Spleen (tissue), 11 donors: ENCODE data around the gene HDAC9. TPM values are rescaled to one million over a fixed set of nuclear protein-coding genes. Genes with fewer than 3 reads are reported as not detected.

Experiments
- DNase-seq: peaks from one replicate; pipeline ENCODE4 v3.0.0-alpha.2; 2020
- H3K27ac ChIP-seq, 8 donors: fragments of 200-600 bp; sonication (generic) in 7 of 8; 1 replicate in 4 of 8; 2 replicates in 4 of 8; pipeline versions ENCODE4 v1.5.0 to v1.8.0; 2016 to 2021; ENCODE audit warnings: inconsistent platforms in 4 of 8, mild to moderate bottlenecking in 4 of 8, moderate library complexity in 1 of 8
- H3K27me3 ChIP-seq, 7 donors: fragments of 200-600 bp; sonication (generic) in 6 of 7; replicated peaks in 1 of 7; 1 replicate in 4 of 7; 2 replicates in 3 of 7; pipeline versions ENCODE4 v1.5.0 to v1.8.0; 2016 to 2021; ENCODE audit warnings: inconsistent platforms in 3 of 7, mild to moderate bottlenecking in 1 of 7
- H3K36me3 ChIP-seq, 6 donors: fragments of 200-600 bp; sonication (generic) in 5 of 6; 1 replicate in 4 of 6; 2 replicates in 2 of 6; pipeline versions ENCODE4 v1.5.0 to v1.8.0; 2016 to 2021; ENCODE audit warnings: inconsistent platforms in 2 of 6
- H3K4me1 ChIP-seq, 6 donors: fragments of 200-600 bp; sonication (generic) in 5 of 6; 1 replicate in 3 of 6; 2 replicates in 3 of 6; pipeline versions ENCODE4 v1.5.0 to v1.8.0; 2016 to 2021; ENCODE audit warnings: inconsistent platforms in 3 of 6
- H3K4me3 ChIP-seq, 8 donors: fragments of 200-600 bp; sonication (generic) in 7 of 8; 1 replicate in 4 of 8; 2 replicates in 4 of 8; pipeline versions ENCODE4 v1.5.0 to v1.8.0; 2016 to 2021; ENCODE audit warnings: inconsistent platforms in 4 of 8, mild to moderate bottlenecking in 4 of 8, moderate library complexity in 2 of 8
- H3K9me3 ChIP-seq, 8 donors: fragments of 200-600 bp; sonication (generic) in 7 of 8; 1 replicate in 4 of 8; 2 replicates in 4 of 8; pipeline versions ENCODE4 v1.5.0 to v1.8.0; 2016 to 2021; ENCODE audit warnings: inconsistent platforms in 4 of 8
- POLR2A ChIP-seq, 3 donors: fragments of 450-650 bp; IDR thresholded peaks; one replicate each; pipeline ENCODE4 v1.5.1; 2017; ENCODE audit warnings: antibody characterized with exemption in 3 of 3, mild to moderate bottlenecking in 1 of 3
- POLR2AphosphoS5 ChIP-seq, 3 donors: sonication (generic); formaldehyde crosslinking; IDR thresholded peaks; one replicate each; pipeline ENCODE4 v1.5.1; 2017; ENCODE audit warnings: antibody characterized with exemption in 3 of 3
- WGBS, 5 donors: extraction: QIAGEN DNeasy Blood & Tissue Kit in 3 of 5; methylation state at CpG; one replicate each; pipeline versions ENCODE4 v1.1.5 to v1.1.7; 2013 to 2018; 5-methylcytosine and 5-hydroxymethylcytosine counted together
- intact Hi-C: fragments of 100-400 bp; cut with DNase I; formaldehyde crosslinking; loops from one replicate; pipeline ENCODE4 v1.15.0; 2023; ENCODE audit warnings: low total_unique reads
- polyA plus RNA-seq, 3 donors: library from polyadenylated mRNA; stranded (reverse); fragments of 200-250 nt; gene quantifications; one replicate each; pipeline ENCODE4 v1.2.1, GENCODE V29; 2013
- total RNA-seq, 7 donors: library from RNA; depleted of rRNA in 3 of 7; stranded (reverse); fragments of >200 nt in 3 of 7; fragmentation: NEBNext Ultra II Directional in 4 of 7; extraction: Animal tissue kit (Norgen Biotek cat#: 25700) in 4 of 7; gene quantifications; one replicate each; pipeline versions ENCODE4 v1.1.0 to v1.2.1, GENCODE V29; 2016 to 2021
- TF ChIP-seq, protein P1 (sequence below), 11 experiments: fragments of 200-600 bp in 7 of 11; fragments of 450-650 bp in 4 of 11; sonication (generic) in 4 of 11; IDR thresholded peaks in 8 of 11; conservative IDR thresholded peaks in 3 of 11; 1 replicate in 7 of 11; 2 replicates in 4 of 11; pipeline versions ENCODE4 v1.4.0 to v1.8.0; 2016 to 2021; ENCODE audit warnings: antibody characterized with exemption in 11 of 11, inconsistent platforms in 4 of 11, mild to moderate bottlenecking in 1 of 11
- donor health status: healthy with polysubstance abuse.
- donor health status: DM: no; HTN: no; CAD: no; lungs with moderate emphysema.
- donor health status: DM: no; HTN: no; CAD: no.
- donor health status: Bipolar disorder and iron deficiency.
- donor health status: healthy.
- donor health status: DM: no; HTN: no; CAD: no.
- donor health status: DM: yes; HTN: yes; CAD: no.

Gene HDAC9
- total and polyA plus RNA-seq, 10 donors = 15.9 to 100 (median 66.1) TPM

DNA sequence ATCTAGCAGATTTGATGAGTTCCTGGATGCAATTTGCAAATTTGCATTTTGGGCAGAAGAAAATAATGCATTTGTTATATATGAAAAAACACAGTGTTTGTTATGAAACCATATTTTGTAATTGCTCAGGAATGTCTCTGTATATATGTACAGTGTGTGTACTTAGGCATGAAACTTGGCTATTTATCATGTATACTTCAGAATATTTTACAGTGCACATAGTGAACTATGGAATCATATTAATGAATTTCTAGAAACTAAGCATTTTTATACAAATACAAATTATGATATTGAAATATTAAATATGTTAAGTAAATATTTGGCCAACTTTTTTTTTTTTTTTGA is 514.4 kb downstream of the HDAC9 start:
- H3K27ac ChIP-seq = no peak overlapping the region
- H3K9me3 ChIP-seq = peaks cover 0 to under 1% (median 0%) of the 10 kb centered on the region in 8 donors
- intact Hi-C loops = no loop called here
- H3K4me3 ChIP-seq = no peak overlapping the region
- H3K36me3 ChIP-seq = no peaks in the 10 kb centered on the region
- no peaks in the 10 kb centered on the region for H3K27me3 ChIP-seq
- DNase-seq = no peak
- no peaks in the 10 kb centered on the region for H3K4me1 ChIP-seq
- TF ChIP-seq POLR2AphosphoS5 (IDR thresholded peaks at IDR 0.05) = no peak
- TF ChIP-seq, protein P1, sequence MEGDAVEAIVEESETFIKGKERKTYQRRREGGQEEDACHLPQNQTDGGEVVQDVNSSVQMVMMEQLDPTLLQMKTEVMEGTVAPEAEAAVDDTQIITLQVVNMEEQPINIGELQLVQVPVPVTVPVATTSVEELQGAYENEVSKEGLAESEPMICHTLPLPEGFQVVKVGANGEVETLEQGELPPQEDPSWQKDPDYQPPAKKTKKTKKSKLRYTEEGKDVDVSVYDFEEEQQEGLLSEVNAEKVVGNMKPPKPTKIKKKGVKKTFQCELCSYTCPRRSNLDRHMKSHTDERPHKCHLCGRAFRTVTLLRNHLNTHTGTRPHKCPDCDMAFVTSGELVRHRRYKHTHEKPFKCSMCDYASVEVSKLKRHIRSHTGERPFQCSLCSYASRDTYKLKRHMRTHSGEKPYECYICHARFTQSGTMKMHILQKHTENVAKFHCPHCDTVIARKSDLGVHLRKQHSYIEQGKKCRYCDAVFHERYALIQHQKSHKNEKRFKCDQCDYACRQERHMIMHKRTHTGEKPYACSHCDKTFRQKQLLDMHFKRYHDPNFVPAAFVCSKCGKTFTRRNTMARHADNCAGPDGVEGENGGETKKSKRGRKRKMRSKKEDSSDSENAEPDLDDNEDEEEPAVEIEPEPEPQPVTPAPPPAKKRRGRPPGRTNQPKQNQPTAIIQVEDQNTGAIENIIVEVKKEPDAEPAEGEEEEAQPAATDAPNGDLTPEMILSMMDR (IDR thresholded peaks at IDR 0.05 in 8 of 11, conservative IDR thresholded peaks at IDR 0.05 in 3 of 11) = no peak
- no peak for TF ChIP-seq POLR2A (IDR thresholded peaks at IDR 0.05)

DNA sequence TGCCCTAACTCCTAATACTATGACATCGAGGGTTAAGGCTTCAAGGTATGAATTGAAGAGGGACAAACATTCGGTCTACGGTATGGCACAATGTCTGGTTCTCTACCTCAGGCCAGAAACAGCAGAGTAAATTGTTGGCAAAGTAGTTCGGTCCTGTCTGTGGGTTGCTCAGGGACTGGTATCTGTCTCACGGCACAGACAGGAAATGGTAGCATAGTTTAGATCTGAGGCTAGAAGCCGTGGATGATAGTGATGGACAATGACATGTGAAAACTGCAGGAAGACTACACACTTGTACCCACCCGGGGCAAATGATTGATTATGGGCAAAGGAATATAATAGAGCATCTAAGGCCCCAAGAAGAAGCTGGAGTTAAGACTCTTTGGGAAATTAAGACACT is 515.7 kb downstream of the HDAC9 start:
- WGBS, 5 donors = 79 to 86% (median 81%) methylated on average over 7 of the region's 7 CpGs
- intact Hi-C loops = no loop called here

DNA sequence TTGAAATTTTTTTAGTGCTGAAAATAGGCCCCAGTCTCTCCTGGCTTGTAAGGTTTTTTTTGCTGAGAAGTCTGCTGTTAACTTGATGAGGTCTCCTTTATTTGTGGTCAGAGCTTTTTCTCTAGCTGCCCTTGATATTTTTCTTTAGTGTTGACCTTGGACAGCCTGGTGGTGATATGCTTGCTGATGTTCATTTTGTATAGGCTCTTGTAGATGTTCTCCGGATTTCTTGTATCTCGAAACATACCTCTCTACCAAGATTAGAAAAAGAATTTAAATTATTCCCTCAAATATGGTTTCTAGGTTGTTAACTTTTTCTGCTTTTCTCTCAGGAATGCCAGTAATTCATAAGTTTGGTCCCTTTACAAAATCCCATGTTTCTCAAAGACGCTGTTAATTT is 519.5 kb downstream of the HDAC9 start:
- H3K4me3 ChIP-seq = no peak overlapping the region
- H3K4me1 ChIP-seq = no peaks in the 10 kb centered on the region
- DNase-seq = no peak
- TF ChIP-seq, protein P1 (IDR thresholded peaks at IDR 0.05 in 8 of 11, conservative IDR thresholded peaks at IDR 0.05 in 3 of 11) = no peak
- TF ChIP-seq POLR2AphosphoS5 (IDR thresholded peaks at IDR 0.05) (no peak), POLR2A (IDR thresholded peaks at IDR 0.05) (no peak)
- no peaks in the 10 kb centered on the region for H3K36me3 ChIP-seq
- peaks cover 0 to 22% (median 13%) of the 10 kb centered on the region in 8 donors for H3K9me3 ChIP-seq
- intact Hi-C loops = no loop called here
- no peaks in the 10 kb centered on the region for H3K27me3 ChIP-seq
- 83 to 98% (median 87%) methylated on average over 3 of the region's 3 CpGs for WGBS, 5 donors
- no peak overlapping the region for H3K27ac ChIP-seq

More for the DNA sequence above, 515.7 kb downstream of the HDAC9 start:
- no peaks in the 10 kb centered on the region for H3K27me3 ChIP-seq
- TF ChIP-seq, protein P1 (IDR thresholded peaks at IDR 0.05 in 8 of 11, conservative IDR thresholded peaks at IDR 0.05 in 3 of 11) = no peak
- TF ChIP-seq POLR2A (IDR thresholded peaks at IDR 0.05) (no peak), POLR2AphosphoS5 (IDR thresholded peaks at IDR 0.05) (no peak)
- H3K36me3 ChIP-seq = no peaks in the 10 kb centered on the region
- peaks cover 0 to 12% (median 4%) of the 10 kb centered on the region in 8 donors for H3K9me3 ChIP-seq
- H3K4me1 ChIP-seq = no peaks in the 10 kb centered on the region
- no peak overlapping the region for H3K4me3 ChIP-seq
- DNase-seq = no peak
- no peak overlapping the region for H3K27ac ChIP-seq

DNA sequence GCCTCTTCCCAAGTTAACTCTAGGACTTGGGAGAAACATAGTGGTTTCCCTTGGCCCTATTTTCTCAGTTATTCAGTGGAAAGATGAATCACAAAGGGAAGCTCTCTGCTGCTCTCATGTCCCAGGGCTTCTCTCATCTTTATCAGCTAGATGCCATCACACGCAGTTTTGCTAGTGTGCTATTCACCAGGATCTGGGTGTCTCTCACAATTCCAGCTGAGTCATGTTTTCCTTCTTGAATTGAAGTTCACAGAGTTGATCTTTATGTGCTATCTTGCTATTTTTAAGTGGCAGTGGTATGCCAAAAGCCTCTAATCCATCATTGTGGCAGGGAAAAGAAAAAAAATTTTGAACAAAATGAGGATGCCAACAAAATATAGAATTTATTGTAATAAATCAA is 520.6 kb downstream of the HDAC9 start:
- intact Hi-C loops = no loop called here
- TF ChIP-seq POLR2A (IDR thresholded peaks at IDR 0.05) = no peak
- H3K36me3 ChIP-seq = no peaks in the 10 kb centered on the region
- H3K27me3 ChIP-seq = no peaks in the 10 kb centered on the region
- WGBS, 5 donors = 76 to 87% (median 83%) methylated on average over 1 of the region's 1 CpG
- H3K4me1 ChIP-seq = no peaks in the 10 kb centered on the region
- no peak overlapping the region for H3K4me3 ChIP-seq
- no peak for DNase-seq
- no peak overlapping the region for H3K27ac ChIP-seq
- H3K9me3 ChIP-seq = peaks cover 0 to 22% (median 13%) of the 10 kb centered on the region in 8 donors

DNA sequence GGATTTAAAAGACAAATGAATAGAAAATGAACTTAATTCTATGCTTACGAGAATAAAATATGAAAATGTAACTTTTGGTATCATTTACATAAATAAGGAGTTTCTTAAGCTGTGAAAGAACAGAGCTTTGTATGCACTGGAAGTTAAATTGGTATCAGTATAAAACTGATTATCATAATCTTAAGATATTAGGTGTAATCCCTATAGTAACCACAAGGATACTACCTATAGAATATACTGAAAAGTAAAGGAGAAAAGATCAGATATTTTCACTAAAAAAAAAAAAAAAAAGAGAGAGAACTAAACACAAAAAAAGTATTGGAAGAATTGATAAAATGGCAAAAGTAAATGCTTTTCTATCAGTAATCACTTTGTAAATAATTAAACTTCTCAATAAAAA is 521.8 kb downstream of the HDAC9 start:
- WGBS, 5 donors = 61 to 88% (median 78%) methylated on average over 1 of the region's 1 CpG

More for the DNA sequence above, 521.8 kb downstream of the HDAC9 start:
- no peaks in the 10 kb centered on the region for H3K4me1 ChIP-seq
- DNase-seq = no peak
- no peak overlapping the region for H3K27ac ChIP-seq
- H3K27me3 ChIP-seq = no peaks in the 10 kb centered on the region
- intact Hi-C loops = no loop called here
- H3K9me3 ChIP-seq = peaks cover 0 to 22% (median 13%) of the 10 kb centered on the region in 8 donors
- H3K4me3 ChIP-seq = no peak overlapping the region
- H3K36me3 ChIP-seq = no peaks in the 10 kb centered on the region
- TF ChIP-seq POLR2A (IDR thresholded peaks at IDR 0.05) (no peak), POLR2AphosphoS5 (IDR thresholded peaks at IDR 0.05) (no peak)
- TF ChIP-seq, protein P1 (IDR thresholded peaks at IDR 0.05 in 8 of 11, conservative IDR thresholded peaks at IDR 0.05 in 3 of 11) = no peak
